HUES48 (cell line): ENCODE results near the gene CCNY.

ENCODE experiments used
- H3K27ac ChIP-seq: one replicate; pipeline ENCODE4 v1.7.0; 2013; ENCODE audit warnings: low read depth, low read length, inconsistent platforms
- H3K27me3 ChIP-seq: 2 replicates; pipeline ENCODE4 v1.6.1; 2013; ENCODE audit warnings: mild to moderate bottlenecking, low read length; ENCODE audit not compliant: control insufficient read depth, insufficient read depth
- H3K36me3 ChIP-seq: 2 replicates; pipeline ENCODE4 v1.6.1; 2013; ENCODE audit warnings: low read length; ENCODE audit not compliant: control insufficient read depth, insufficient read depth
- H3K4me1 ChIP-seq: 2 replicates; pipeline ENCODE4 v1.6.1; 2013; ENCODE audit warnings: mild to moderate bottlenecking, low read length; ENCODE audit not compliant: control insufficient read depth, insufficient read depth
- H3K4me3 ChIP-seq: 2 replicates; pipeline ENCODE4 v1.5.1; 2013; ENCODE audit warnings: mild to moderate bottlenecking, low read depth, low read length
- H3K9ac ChIP-seq: 2 replicates; pipeline ENCODE4 v1.6.1; 2013; ENCODE audit warnings: mild to moderate bottlenecking, low read depth, low read length, moderate library complexity
- H3K9me3 ChIP-seq: 2 replicates; pipeline ENCODE4 v1.6.1; 2013; ENCODE audit warnings: low read length; ENCODE audit not compliant: control insufficient read depth, insufficient read depth

Gene CCNY

GRCh38 chr10:35334297-35334696 is 2.0 kb upstream of the CCNY start:
- no peak overlapping the region for H3K4me3 ChIP-seq
- H3K9me3 ChIP-seq, result no peaks in the 10 kb centered on the region
- H3K9ac ChIP-seq, result no peak overlapping the region
- H3K4me1 ChIP-seq, result peaks cover 19% of the 10 kb centered on the region
- H3K27ac ChIP-seq, result no peak overlapping the region
- H3K27me3 ChIP-seq, result no peaks in the 10 kb centered on the region
- H3K36me3 ChIP-seq, result peaks cover 17% of the 10 kb centered on the region

GRCh38 chr10:35335133-35336083 is 901 bp upstream of the CCNY start:
- peaks cover 17% of the 10 kb centered on the region for H3K36me3 ChIP-seq
- peak overlapping the region; percentile 88 for H3K4me3 ChIP-seq
- no peaks in the 10 kb centered on the region for H3K27me3 ChIP-seq
- peaks cover 16% of the 10 kb centered on the region for H3K4me1 ChIP-seq
- no peaks in the 10 kb centered on the region for H3K9me3 ChIP-seq
- H3K27ac ChIP-seq, result no peak overlapping the region
- H3K9ac ChIP-seq, result peak overlapping the region; percentile 82

- peak overlapping the region; percentile 60 for H3K9ac ChIP-seq
- peak overlapping the region; percentile 86 for H3K4me3 ChIP-seq
- peaks cover 22% of the 10 kb centered on the region for H3K4me1 ChIP-seq
- no peaks in the 10 kb centered on the region for H3K27me3 ChIP-seq
- H3K9me3 ChIP-seq, result no peaks in the 10 kb centered on the region
- peaks cover 17% of the 10 kb centered on the region for H3K36me3 ChIP-seq
- H3K27ac ChIP-seq, result no peak overlapping the region
Observed at GRCh38 chr10:35336921-35337823, 863 bp downstream of the CCNY start.

DNA sequence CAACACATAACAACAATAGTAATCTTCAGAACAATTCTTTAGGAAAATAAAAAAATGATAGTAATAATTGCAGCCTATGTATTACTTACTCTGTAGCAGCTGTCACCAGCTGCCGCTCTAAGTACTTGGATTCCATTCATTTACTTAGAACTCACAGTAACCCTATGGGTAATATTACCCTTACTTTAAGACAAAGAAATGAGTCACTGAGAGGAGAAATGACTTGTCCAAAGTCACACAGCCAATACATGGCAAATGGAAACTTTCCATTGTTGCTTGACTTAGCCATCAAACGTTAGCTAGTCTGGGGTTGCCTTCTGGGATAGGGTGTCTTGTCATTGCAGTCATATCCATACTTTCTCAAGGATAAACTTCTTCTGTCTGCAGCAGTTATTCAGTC is 3.6 kb downstream of the CCNY start:
- no peak overlapping the region for H3K4me3 ChIP-seq
- H3K4me1 ChIP-seq, result peaks cover 21% of the 10 kb centered on the region
- H3K27me3 ChIP-seq, result no peaks in the 10 kb centered on the region

DNA sequence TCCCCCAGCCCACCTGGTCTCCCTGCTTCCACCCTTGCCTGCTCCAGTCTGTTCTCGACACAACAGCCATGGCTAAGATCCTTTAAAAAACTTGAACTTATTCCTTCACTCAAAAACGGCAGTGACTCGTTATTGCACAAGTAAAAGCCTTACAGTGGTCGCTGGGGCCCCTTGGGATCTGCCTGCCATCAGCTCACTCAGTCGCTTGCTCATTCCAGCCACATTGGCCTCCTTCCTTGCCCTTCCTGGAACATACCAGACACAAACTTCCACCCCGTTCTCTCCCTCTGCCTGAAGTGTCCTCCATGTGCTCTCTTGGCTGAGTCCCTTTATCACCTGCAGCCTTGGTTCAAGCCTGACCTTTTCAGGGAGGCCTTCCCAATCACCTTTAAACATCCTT is 4.7 kb downstream of the CCNY start:
- Histone ChIP-seq H3K27me3 (no peaks in the 10 kb centered on the region), H3K27ac (no peak overlapping the region), H3K4me3 (no peak overlapping the region), H3K36me3 (no peaks in the 10 kb centered on the region), H3K9me3 (no peaks in the 10 kb centered on the region), H3K9ac (no peak overlapping the region), H3K4me1 (peaks cover 18% of the 10 kb centered on the region)

More for the DNA sequence above, 3.6 kb downstream of the CCNY start:
- no peaks in the 10 kb centered on the region for H3K9me3 ChIP-seq
- no peak overlapping the region for H3K9ac ChIP-seq
- H3K27ac ChIP-seq, result no peak overlapping the region
- H3K36me3 ChIP-seq, result no peaks in the 10 kb centered on the region

DNA sequence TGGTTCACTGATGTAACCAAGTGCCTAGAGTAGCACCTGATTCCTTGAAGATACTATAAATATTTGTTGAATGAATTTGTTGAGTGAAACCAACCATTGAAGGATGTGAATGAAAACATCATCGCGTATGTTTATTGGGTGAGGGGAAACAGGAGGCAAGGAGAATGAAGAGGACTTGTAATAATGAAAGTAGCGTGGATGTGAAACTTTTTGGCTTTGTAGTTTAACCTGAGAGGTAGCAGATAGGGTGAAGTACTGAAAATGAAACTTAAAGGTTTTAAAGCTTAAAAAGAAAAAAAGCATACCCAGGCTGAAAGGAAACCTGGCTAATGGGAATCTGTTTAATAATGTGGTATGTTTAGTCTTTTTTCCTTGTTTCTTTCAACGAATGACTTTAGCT is 5.2 kb downstream of the CCNY start:
- Histone ChIP-seq H3K9ac (no peak overlapping the region), H3K4me3 (no peak overlapping the region), H3K36me3 (no peaks in the 10 kb centered on the region), H3K27me3 (no peaks in the 10 kb centered on the region), H3K27ac (no peak overlapping the region), H3K4me1 (peaks cover 18% of the 10 kb centered on the region), H3K9me3 (no peaks in the 10 kb centered on the region)

- Histone ChIP-seq H3K27me3 (no peaks in the 10 kb centered on the region), H3K36me3 (no peaks in the 10 kb centered on the region), H3K4me3 (no peak overlapping the region), H3K9ac (no peak overlapping the region), H3K9me3 (no peaks in the 10 kb centered on the region), H3K27ac (no peak overlapping the region), H3K4me1 (peaks cover 18% of the 10 kb centered on the region)
Observed at GRCh38 chr10:35342183-35342753, 6.0 kb downstream of the CCNY start.

DNA sequence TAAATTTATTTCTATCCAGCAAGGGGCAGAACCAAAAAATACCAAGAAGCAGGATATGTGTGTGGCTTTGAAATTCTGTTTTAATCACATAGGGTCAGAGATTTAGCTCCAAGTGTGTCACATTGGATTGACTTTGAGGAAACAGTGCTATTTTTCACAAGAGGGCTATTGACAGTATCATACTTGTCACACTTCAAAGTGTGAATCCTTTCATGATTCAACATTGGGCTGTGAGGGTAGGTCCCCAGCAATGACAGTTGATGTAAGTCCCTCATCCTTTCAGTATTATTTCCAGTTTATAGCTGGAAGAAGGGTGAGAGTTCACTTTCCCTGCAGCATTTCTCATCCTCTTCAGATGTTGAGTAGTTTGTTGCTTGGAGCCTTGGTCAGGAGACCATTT is 7.4 kb downstream of the CCNY start:
- Histone ChIP-seq H3K4me1 (peaks cover 10% of the 10 kb centered on the region), H3K4me3 (no peak overlapping the region), H3K9ac (no peak overlapping the region), H3K27me3 (no peaks in the 10 kb centered on the region), H3K36me3 (no peaks in the 10 kb centered on the region), H3K9me3 (no peaks in the 10 kb centered on the region), H3K27ac (no peak overlapping the region)

DNA sequence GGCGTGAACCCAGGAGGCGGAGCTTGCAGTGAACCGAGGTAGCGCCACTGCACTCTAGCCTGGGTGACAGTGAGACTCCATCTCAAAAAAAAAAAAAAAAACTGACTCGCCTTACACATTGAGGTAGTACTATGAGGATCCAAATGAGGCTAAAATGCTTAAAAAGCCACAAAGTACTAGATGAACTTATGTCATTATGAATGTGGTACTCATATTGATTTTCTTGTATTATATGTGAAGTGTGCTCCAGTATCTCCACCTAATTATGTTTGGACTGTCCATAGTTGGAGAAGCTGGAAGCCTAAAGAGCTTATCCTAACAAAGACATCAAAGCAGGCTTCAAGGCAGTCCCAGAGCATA is 9.1 kb downstream of the CCNY start:
- Histone ChIP-seq H3K36me3 (no peaks in the 10 kb centered on the region), H3K4me3 (no peak overlapping the region), H3K27me3 (no peaks in the 10 kb centered on the region), H3K27ac (no peak overlapping the region), H3K9me3 (no peaks in the 10 kb centered on the region), H3K4me1 (peaks cover 19% of the 10 kb centered on the region), H3K9ac (no peak overlapping the region)

DNA sequence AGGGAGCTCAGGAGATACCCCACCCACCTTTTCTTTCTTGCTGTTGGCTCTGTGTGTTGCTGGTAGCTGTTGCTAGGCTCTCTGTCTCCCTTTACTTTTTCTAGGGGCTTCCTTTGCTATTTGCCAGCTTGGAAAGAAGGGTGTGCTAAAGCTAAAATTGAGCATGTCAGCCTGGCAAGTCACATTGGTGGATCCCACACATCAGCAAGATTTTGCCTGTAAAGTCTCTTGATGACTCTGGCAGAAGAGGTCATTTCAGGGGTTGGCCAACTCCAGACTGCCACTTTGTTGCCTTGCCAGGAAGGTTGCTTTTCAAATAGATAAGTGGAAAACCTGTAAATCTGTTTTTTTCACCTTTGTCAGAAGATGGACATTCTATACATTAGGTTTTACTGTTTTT is 9.9 kb downstream of the CCNY start:
- H3K4me3 ChIP-seq, result no peak overlapping the region
- no peaks in the 10 kb centered on the region for H3K9me3 ChIP-seq
- H3K4me1 ChIP-seq, result peaks cover 16% of the 10 kb centered on the region
- H3K27me3 ChIP-seq, result no peaks in the 10 kb centered on the region
- no peak overlapping the region for H3K27ac ChIP-seq
- H3K36me3 ChIP-seq, result no peaks in the 10 kb centered on the region
- H3K9ac ChIP-seq, result no peak overlapping the region
